GM12801 (cell line): Measurements from ENCODE around the gene GPBAR1.

Source experiments
- TF ChIP-seq, protein P1 (sequence below): IDR thresholded peaks from one replicate; pipeline ENCODE4 v1.5.1; 2011; ENCODE audit warnings: control low read depth; ENCODE audit not compliant: insufficient read length; ENCODE audit errors: extremely low read depth

GPBAR1 gene

DNA sequence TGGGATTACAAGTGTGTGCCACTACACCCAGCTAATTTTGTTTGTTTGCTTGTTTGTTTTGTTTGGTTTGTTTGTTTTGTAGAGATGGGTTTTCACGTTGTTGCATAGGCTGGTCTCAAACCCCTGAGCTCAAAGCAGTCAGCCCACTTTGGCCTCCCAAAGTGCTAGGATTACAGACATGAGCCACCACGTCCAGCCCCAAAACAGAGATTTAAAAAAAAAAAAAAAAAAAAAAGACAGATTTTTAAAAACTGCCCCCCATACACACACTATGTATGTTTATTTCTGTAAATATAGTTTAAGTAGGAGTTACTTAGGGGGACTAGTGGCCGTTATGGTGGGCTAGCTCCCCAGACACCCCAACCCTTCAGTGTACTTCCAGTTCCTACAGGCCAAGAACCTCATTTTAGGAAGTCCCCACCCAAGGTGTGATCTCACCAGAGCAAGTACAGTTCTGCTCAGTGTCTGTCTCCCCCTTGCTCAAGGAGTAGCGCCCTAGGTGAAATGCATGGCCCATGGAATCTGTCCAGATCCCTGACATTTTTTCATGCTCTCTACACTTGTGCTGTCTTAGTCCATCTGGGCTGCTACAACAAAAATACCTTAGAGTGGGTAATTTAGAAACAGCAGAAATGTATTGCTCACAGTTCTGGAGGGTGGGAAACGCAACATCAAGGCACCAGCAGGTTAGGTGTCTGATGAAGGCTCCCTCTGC, 33.1 kb downstream of the GPBAR1 start:
- TF ChIP-seq, protein P1, sequence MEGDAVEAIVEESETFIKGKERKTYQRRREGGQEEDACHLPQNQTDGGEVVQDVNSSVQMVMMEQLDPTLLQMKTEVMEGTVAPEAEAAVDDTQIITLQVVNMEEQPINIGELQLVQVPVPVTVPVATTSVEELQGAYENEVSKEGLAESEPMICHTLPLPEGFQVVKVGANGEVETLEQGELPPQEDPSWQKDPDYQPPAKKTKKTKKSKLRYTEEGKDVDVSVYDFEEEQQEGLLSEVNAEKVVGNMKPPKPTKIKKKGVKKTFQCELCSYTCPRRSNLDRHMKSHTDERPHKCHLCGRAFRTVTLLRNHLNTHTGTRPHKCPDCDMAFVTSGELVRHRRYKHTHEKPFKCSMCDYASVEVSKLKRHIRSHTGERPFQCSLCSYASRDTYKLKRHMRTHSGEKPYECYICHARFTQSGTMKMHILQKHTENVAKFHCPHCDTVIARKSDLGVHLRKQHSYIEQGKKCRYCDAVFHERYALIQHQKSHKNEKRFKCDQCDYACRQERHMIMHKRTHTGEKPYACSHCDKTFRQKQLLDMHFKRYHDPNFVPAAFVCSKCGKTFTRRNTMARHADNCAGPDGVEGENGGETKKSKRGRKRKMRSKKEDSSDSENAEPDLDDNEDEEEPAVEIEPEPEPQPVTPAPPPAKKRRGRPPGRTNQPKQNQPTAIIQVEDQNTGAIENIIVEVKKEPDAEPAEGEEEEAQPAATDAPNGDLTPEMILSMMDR, result no peak

DNA sequence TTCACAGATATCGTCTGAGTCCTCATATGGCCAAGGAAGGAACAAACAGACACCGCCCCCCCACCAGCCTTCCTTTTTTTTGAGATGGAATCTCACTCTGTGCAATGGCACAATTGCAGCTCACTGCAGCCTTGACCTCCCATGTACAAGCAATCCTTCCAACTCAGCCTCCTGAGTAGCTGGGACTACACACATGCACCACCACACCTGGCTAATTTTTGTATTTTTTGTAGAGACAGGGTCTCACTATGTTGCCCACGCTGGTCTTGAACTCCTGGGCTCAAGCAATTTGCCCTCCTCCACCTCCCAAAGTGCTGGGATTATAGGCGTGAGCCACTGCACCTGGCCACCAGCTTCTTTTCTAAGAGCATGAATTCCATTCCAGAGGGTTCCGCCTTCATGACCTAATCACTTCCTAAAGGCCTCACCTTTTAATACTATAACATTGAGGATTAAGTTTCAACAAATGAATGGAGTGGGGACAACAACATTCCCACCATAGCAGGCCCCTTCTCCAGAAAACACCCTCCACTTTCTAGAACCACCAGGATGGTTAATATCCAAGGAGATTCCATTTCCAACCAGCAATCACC, 33.7 kb downstream of the GPBAR1 start:
- TF ChIP-seq, protein P1, result no peak

DNA sequence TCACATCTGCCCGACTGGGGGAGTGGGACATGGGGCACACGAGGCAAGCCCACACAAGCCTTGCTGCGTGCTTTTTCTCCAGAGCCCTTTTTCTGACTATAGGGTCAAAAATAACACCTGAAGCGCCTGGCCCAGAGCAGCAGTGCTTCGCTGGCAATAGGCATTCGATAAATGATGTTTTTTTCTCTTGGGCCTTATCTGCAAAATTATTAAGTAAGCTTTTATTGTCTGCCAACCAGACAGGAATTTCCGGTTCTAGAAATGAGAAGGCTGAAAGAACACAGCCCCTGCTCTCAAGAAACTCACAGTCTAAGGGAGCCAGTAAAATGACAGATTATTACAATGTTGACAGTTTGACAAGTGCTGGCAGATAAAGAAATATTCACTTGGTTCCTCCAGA, 34.2 kb downstream of the GPBAR1 start:
- TF ChIP-seq, protein P1, result no peak

DNA sequence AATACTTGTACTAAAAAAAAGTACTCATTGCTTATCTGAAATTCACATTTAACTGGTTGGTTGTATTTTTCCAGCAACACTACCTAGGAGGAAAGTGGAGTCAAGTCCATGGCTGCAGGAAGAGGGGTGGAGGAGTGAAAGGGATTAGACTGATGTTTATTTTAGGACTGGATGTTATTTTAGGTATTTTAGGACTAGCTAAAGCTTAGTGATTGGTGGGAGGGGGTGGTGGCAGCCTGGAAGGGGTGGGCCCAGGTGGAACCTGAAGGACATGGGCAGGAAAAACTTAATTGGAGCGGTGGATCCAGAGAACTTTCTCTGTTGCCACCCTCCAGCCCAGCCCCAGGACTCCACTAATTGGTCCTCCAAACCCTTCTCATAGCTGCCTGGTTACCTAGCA, 35.4 kb downstream of the GPBAR1 start:
- TF ChIP-seq, protein P1, result no peak

DNA sequence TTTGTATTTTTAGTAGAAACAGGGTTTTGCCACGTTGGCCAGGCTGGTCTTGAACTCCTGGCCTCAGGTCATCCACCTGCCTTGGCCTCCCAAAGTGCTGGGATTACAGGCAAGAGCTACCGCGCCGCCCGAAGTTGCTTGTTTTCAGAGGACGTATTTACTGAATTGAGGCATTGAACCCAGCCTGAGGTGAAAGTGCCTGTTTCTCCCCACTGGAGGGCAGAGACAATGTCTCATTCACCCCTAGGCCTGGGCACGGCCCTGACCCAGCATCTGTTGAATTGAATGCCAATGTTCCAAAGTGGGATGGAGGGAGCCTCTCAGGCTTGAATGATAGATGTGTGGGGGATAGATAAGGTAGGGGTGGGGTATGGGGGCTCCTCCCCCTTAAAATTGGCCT, 36.0 kb downstream of the GPBAR1 start:
- TF ChIP-seq, protein P1, result no peak

DNA sequence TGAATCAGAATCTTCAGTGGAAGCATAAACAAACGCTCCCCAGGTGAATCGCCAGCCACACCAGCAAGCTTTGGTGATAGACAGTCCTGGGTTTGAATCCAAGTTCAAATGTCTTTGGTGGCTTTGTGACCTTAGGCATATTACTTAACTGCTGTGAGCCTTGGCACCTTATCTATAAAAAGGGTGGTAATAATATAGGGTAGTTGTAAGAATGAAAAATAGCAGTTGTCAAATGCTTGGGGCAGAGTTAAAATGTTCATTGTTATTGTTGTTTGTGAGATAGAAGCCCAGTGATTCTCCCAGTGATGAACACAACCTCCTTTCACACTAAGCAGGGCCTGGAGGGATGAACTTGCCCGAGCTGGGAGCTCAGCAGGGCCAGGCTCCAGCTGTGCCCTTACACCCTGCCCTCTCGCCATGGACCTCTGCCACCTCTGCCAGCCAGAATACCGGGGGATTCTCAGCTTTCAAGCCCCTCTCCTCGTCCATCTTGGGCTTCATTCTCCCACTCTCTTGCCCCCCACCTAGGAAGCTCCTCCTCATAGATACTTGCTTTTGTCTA, 37.6 kb downstream of the GPBAR1 start:
- TF ChIP-seq, protein P1, result no peak

DNA sequence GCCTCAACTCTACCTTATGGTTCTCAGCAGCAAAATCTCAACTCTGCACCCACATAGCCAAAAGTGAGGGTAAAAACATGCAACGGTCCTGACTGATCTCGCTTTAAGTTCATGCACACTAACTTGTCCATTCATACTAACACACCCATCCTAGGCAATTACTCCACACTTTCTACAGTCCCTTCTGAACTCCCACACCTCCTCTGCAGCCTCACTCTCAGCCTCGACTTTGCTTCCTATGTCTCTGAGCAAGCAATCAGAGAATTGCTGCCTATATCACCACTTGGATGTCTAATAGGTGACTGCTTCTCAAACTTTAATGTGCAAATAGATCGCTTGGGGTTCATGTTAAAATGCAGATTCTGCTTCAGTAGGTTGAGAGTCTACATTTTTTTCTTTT, 39.3 kb downstream of the GPBAR1 start:
- TF ChIP-seq, protein P1, result no peak
